Nephron (organoid): ENCODE data around the gene PLIN5.
"Not testable (repeated sequence)": the region's sequence is repeated elsewhere in the genome, so short reads cannot be mapped to it uniquely, and the experiment has no call there.

Experiments
- H3K27ac Mint-ChIP-seq, 3 experiments: 2 replicates each; pipeline ENCODE4 v1.8.0; 2020; ENCODE audit warnings: mixed read lengths in 3 of 3, mild to moderate bottlenecking in 2 of 3, moderate library complexity in 1 of 3
- H3K27me3 Mint-ChIP-seq: 2 replicates; pipeline ENCODE4 v1.8.0; 2021; ENCODE audit warnings: low read depth, mild to moderate bottlenecking, moderate library complexity, mixed read lengths
- H3K36me3 Mint-ChIP-seq: 2 replicates; pipeline ENCODE4 v1.8.0; 2020; ENCODE audit warnings: low read depth, mixed read lengths
- H3K4me1 Mint-ChIP-seq: 2 replicates; pipeline ENCODE4 v1.8.0; 2020; ENCODE audit warnings: mixed read lengths
- H3K4me3 Mint-ChIP-seq, 3 experiments: 2 replicates each; pipeline ENCODE4 v1.8.0; 2020; ENCODE audit warnings: mild to moderate bottlenecking in 3 of 3, mixed read lengths in 3 of 3, moderate library complexity in 2 of 3
- H3K9me3 Mint-ChIP-seq: 2 replicates; pipeline ENCODE4 v1.8.0; 2020; ENCODE audit warnings: mixed read lengths
- CTCF ChIP-seq, 3 experiments: fragments of 200-600 bp; sonication (generic); IDR thresholded peaks; one replicate each; pipeline ENCODE4 v1.5.0; 2021; ENCODE audit warnings: antibody characterized with exemption in 3 of 3; ENCODE audit not compliant: unreplicated experiment in 3 of 3

The PLIN5 gene

GRCh38 chr19:4547303-4548237 lies 12.5 kb upstream of the PLIN5 start:
- H3K27me3 Mint-ChIP-seq = no peaks in the 10 kb centered on the region
- no peaks in the 10 kb centered on the region for H3K9me3 Mint-ChIP-seq
- no peaks in the 10 kb centered on the region for H3K4me1 Mint-ChIP-seq
- no peak overlapping the region for H3K4me3 Mint-ChIP-seq
- H3K36me3 Mint-ChIP-seq = peaks cover 12% of the 10 kb centered on the region
- H3K27ac Mint-ChIP-seq = no peak overlapping the region
- TF ChIP-seq CTCF (IDR thresholded peaks at IDR 0.05; ENCODE audit: unreplicated experiment in 3 of 3) = no peak

GRCh38 chr19:4543842-4544647 lies 9.0 kb upstream of the PLIN5 start:
- Mint-ChIP-seq H3K4me3 (no peak overlapping the region), H3K36me3 (peaks cover 3% of the 10 kb centered on the region), H3K4me1 (peaks cover 4% of the 10 kb centered on the region), H3K27me3 (no peaks in the 10 kb centered on the region), H3K27ac (no peak overlapping the region), H3K9me3 (no peaks in the 10 kb centered on the region)
- TF ChIP-seq CTCF (IDR thresholded peaks at IDR 0.05; ENCODE audit: unreplicated experiment in 3 of 3) = no peak

GRCh38 chr19:4542896-4543841 lies 8.1 kb upstream of the PLIN5 start:
- TF ChIP-seq CTCF (IDR thresholded peaks at IDR 0.05; ENCODE audit: unreplicated experiment in 3 of 3) = no peak
- peaks cover 4% of the 10 kb centered on the region for H3K27me3 Mint-ChIP-seq
- H3K4me3 Mint-ChIP-seq = no peak overlapping the region
- no peak overlapping the region for H3K27ac Mint-ChIP-seq
- no peaks in the 10 kb centered on the region for H3K36me3 Mint-ChIP-seq
- H3K9me3 Mint-ChIP-seq = no peaks in the 10 kb centered on the region
- peaks cover 4% of the 10 kb centered on the region for H3K4me1 Mint-ChIP-seq

- H3K4me1 Mint-ChIP-seq, H3K27me3 Mint-ChIP-seq, H3K36me3 Mint-ChIP-seq, H3K4me3 Mint-ChIP-seq, H3K9me3 Mint-ChIP-seq, H3K27ac Mint-ChIP-seq: not testable (repeated sequence)
Observed at GRCh38 chr19:4541806-4542145, 6.8 kb upstream of the PLIN5 start.

- peaks cover 4% of the 10 kb centered on the region for H3K4me1 Mint-ChIP-seq
- no peak overlapping the region for H3K4me3 Mint-ChIP-seq
- no peak overlapping the region for H3K27ac Mint-ChIP-seq
- peaks cover 6% of the 10 kb centered on the region for H3K27me3 Mint-ChIP-seq
- no peaks in the 10 kb centered on the region for H3K36me3 Mint-ChIP-seq
- no peaks in the 10 kb centered on the region for H3K9me3 Mint-ChIP-seq
- no peak for TF ChIP-seq CTCF (IDR thresholded peaks at IDR 0.05; ENCODE audit: unreplicated experiment in 3 of 3)
Observed at GRCh38 chr19:4541114-4541805, 6.2 kb upstream of the PLIN5 start.
